ENCODE data around the gene TSPEAR.

- TF ChIP-seq SIX5 (IDR thresholded peaks at IDR 0.05; ENCODE audit: borderline replicate concordance in 1 of 2, insufficient read depth in 1 of 2, low read depth in 1 of 2, low read length in 2 of 2), result no peak
- no peak for TF ChIP-seq POLR2A (conservative IDR thresholded peaks at IDR 0.05)
- TF ChIP-seq RAD51 (IDR thresholded peaks at IDR 0.05; ENCODE audit: borderline replicate concordance, low read depth), result no peak
- no peak for TF ChIP-seq NFE2 (IDR thresholded peaks at IDR 0.05; ENCODE audit: low read depth)
- no peak for TF ChIP-seq MLX (CRISPR knock-in tag; conservative IDR thresholded peaks at IDR 0.05)
- TF ChIP-seq U2AF1 (optimal IDR thresholded peaks at IDR 0.05; ENCODE audit: low read depth, low read length), result no peak
- no peak for TF ChIP-seq ZNF696 (CRISPR knock-in tag; conservative IDR thresholded peaks at IDR 0.05)
- no peak for TF ChIP-seq CHD4 (IDR thresholded peaks at IDR 0.05; ENCODE audit: insufficient read depth, insufficient replicate concordance, low read depth, low read length, poor library complexity, severe bottlenecking)
- no peak for TF ChIP-seq MAFG (tag; conservative IDR thresholded peaks at IDR 0.05)
- no peak for TF ChIP-seq PBX2 (CRISPR knock-in tag; IDR thresholded peaks at IDR 0.05; ENCODE audit: low read depth)
- TF ChIP-seq PBX2 (tag; conservative IDR thresholded peaks at IDR 0.05; ENCODE audit: low read depth), result no peak
- no peak for TF ChIP-seq NFE2L1 (tag; IDR thresholded peaks at IDR 0.05; ENCODE audit: borderline replicate concordance, low read depth)
- TF ChIP-seq TEAD4 (IDR thresholded peaks at IDR 0.05; ENCODE audit: low read length), result no peak
- no peak for TF ChIP-seq TEAD4 (CRISPR knock-in tag; IDR thresholded peaks at IDR 0.05; ENCODE audit: borderline replicate concordance)
Observed at GRCh38 chr21:44724196-44724595, 12.8 kb upstream of the TSPEAR start.
